Liver (tissue), 9 donors: ENCODE data around the gene TMEM270. TPM values are rescaled to one million over a fixed set of nuclear protein-coding genes. Genes with fewer than 3 reads are reported as not detected.
A peak's percentile ranks its signal among the peaks of the same experiment; 100 is the strongest.

Source experiments
- DNase-seq: peaks from one replicate; pipeline ENCODE4 v3.0.0-alpha.2; 2017; ENCODE audit warnings: low spot score
- H3K27ac ChIP-seq, 2 donors: one replicate each; pipeline ENCODE4 v1.7.0; 2013; ENCODE audit warnings: inconsistent platforms in 2 of 2, low read length in 2 of 2, control low read depth in 1 of 2, low read depth in 1 of 2, mild to moderate bottlenecking in 1 of 2
- H3K27me3 ChIP-seq, 4 donors: one replicate each; pipeline versions ENCODE4 v1.6.1 to v1.7.0; 2013; ENCODE audit warnings: low read length in 3 of 4, inconsistent platforms in 1 of 4, mild to moderate bottlenecking in 1 of 4, moderate library complexity in 1 of 4; ENCODE audit not compliant: control insufficient read depth in 4 of 4, insufficient read depth in 4 of 4
- H3K36me3 ChIP-seq, 4 donors: one replicate each; pipeline versions ENCODE4 v1.6.1 to v1.7.0; 2013; ENCODE audit warnings: low read length in 3 of 4, mild to moderate bottlenecking in 3 of 4, low read depth in 1 of 4, moderate library complexity in 1 of 4; ENCODE audit not compliant: control insufficient read depth in 4 of 4, insufficient read depth in 3 of 4
- H3K4me1 ChIP-seq, 4 donors: one replicate each; pipeline versions ENCODE4 v1.6.1 to v1.7.0; 2013; ENCODE audit warnings: low read length in 3 of 4, mild to moderate bottlenecking in 3 of 4, moderate library complexity in 1 of 4; ENCODE audit not compliant: control insufficient read depth in 4 of 4, insufficient read depth in 4 of 4
- H3K4me3 ChIP-seq, 3 donors: one replicate each; pipeline versions ENCODE4 v1.6.1 to v1.7.0; 2013; ENCODE audit warnings: low read length in 3 of 3, control low read depth in 1 of 3, low read depth in 1 of 3, mild to moderate bottlenecking in 1 of 3
- H3K9ac ChIP-seq, 2 donors: one replicate each; pipeline ENCODE4 v1.7.0; 2013; ENCODE audit warnings: low read length in 2 of 2, mild to moderate bottlenecking in 2 of 2, moderate library complexity in 2 of 2, control low read depth in 1 of 2, low read depth in 1 of 2
- H3K9me3 ChIP-seq, 4 donors: one replicate each; pipeline versions ENCODE4 v1.6.1 to v1.7.0; 2013; ENCODE audit warnings: low read length in 3 of 4; ENCODE audit not compliant: control insufficient read depth in 4 of 4
- ATF3 ChIP-seq: IDR thresholded peaks from 2 replicates; pipeline ENCODE4 v1.6.1; 2016; ENCODE audit warnings: antibody characterized with exemption
- EGR1 ChIP-seq, 2 donors: IDR thresholded peaks; 2 replicates each; pipeline ENCODE4 v1.6.1; 2016 to 2018; ENCODE audit warnings: antibody characterized with exemption in 2 of 2, low read depth in 2 of 2
- FOXA1 ChIP-seq: IDR thresholded peaks from 2 replicates; pipeline ENCODE4 v1.6.1; 2016; ENCODE audit warnings: antibody characterized with exemption
- FOXA2 ChIP-seq: IDR thresholded peaks from 2 replicates; pipeline ENCODE4 v1.6.1; 2016; ENCODE audit warnings: antibody characterized with exemption
- GABPA ChIP-seq, 2 donors: IDR thresholded peaks in 1 of 2; conservative IDR thresholded peaks in 1 of 2; 2 replicates each; pipeline ENCODE4 v1.6.1; 2016; ENCODE audit warnings: antibody characterized with exemption in 2 of 2, mild to moderate bottlenecking in 1 of 2, moderate library complexity in 1 of 2
- HNF4G ChIP-seq: IDR thresholded peaks from 2 replicates; pipeline ENCODE4 v1.6.1; 2016; ENCODE audit warnings: antibody characterized with exemption
- JUND ChIP-seq, 2 donors: IDR thresholded peaks; 2 replicates each; pipeline ENCODE4 v1.6.1; 2016; ENCODE audit warnings: antibody characterized with exemption in 2 of 2
- NR2F2 ChIP-seq: IDR thresholded peaks from 2 replicates; pipeline ENCODE4 v1.6.1; 2016; ENCODE audit warnings: antibody characterized with exemption
- RAD21 ChIP-seq, 2 donors: IDR thresholded peaks; 2 replicates each; pipeline ENCODE4 v1.6.1; 2016; ENCODE audit warnings: antibody characterized with exemption in 2 of 2, mild to moderate bottlenecking in 2 of 2
- REST ChIP-seq: IDR thresholded peaks from 2 replicates; pipeline ENCODE4 v1.6.1; 2016; ENCODE audit warnings: antibody characterized with exemption, mild to moderate bottlenecking
- RXRA ChIP-seq, 2 donors: IDR thresholded peaks; 2 replicates each; pipeline ENCODE4 v1.6.1; 2017 to 2018; ENCODE audit warnings: antibody characterized with exemption in 2 of 2, mild to moderate bottlenecking in 1 of 2
- SP1 ChIP-seq: IDR thresholded peaks from 2 replicates; pipeline ENCODE4 v1.6.1; 2018; ENCODE audit warnings: antibody characterized with exemption, mild to moderate bottlenecking
- YY1 ChIP-seq: IDR thresholded peaks from 2 replicates; pipeline ENCODE4 v1.6.1; 2016; ENCODE audit warnings: antibody characterized with exemption, mild to moderate bottlenecking
- WGBS: extraction: QIAGEN DNeasy Blood & Tissue Kit; methylation state at CpG from one replicate; pipeline ENCODE4 v1.1.7; 2013; 5-methylcytosine and 5-hydroxymethylcytosine counted together
- polyA plus RNA-seq, 2 donors: library from polyadenylated mRNA; stranded (reverse) in 1 of 2; unstranded in 1 of 2; fragments of 200-250 nt in 1 of 2; fragments of >200 nt in 1 of 2; fragmentation: Nextera tagmentation in 1 of 2; extraction: Ambion mirVana in 1 of 2; gene quantifications; one replicate each; pipeline versions ENCODE4 v1.2.1 to v1.2.3, GENCODE V29; 2013 to 2015
- total RNA-seq, 2 donors: library from RNA; depleted of rRNA; stranded (reverse); fragments of >200 nt; gene quantifications; one replicate each; pipeline ENCODE4 v1.2.3, GENCODE V29; 2014
- TF ChIP-seq, protein P1 (sequence below): fragments of 150-350 bp; IDR thresholded peaks from 2 replicates; pipeline ENCODE4 v1.5.1; 2017; ENCODE audit warnings: improper control_type of control experiment, low read depth, low read length; ENCODE audit not compliant: missing input control
- TF ChIP-seq, protein P2 (sequence below): IDR thresholded peaks from 2 replicates; pipeline ENCODE4 v1.6.1; 2016; ENCODE audit warnings: antibody characterized with exemption
- donor health status: healthy.
- donor health status: healthy.
- donor health status: healthy.
- donor health status: healthy.
- donor health status: healthy.

The TMEM270 gene
- total and polyA plus RNA-seq, 4 donors: 0.09 TPM; not detected in 3

- no peak overlapping the region for H3K9ac ChIP-seq
- 88% methylated on average over 7 of the region's 7 CpGs for WGBS
- peak; percentile 25 for DNase-seq
- H3K4me1 ChIP-seq: no peaks in the 10 kb centered on the region
- no peaks in the 10 kb centered on the region for H3K36me3 ChIP-seq
- no peaks in the 10 kb centered on the region for H3K27me3 ChIP-seq
- H3K9me3 ChIP-seq: no peaks in the 10 kb centered on the region
- TF ChIP-seq RAD21 (IDR thresholded peaks at IDR 0.05) (no peak), ATF3 (no peak), FOXA1 (no peak), FOXA2 (no peak), GABPA (IDR thresholded peaks at IDR 0.05 in 1 of 2, conservative IDR thresholded peaks at IDR 0.05 in 1 of 2) (no peak), YY1 (no peak), RXRA (IDR thresholded peaks at IDR 0.05) (no peak)
- no peak overlapping the region for H3K4me3 ChIP-seq
- no peak overlapping the region for H3K27ac ChIP-seq
Measured at GRCh38 chr7:73909996-73910395, 49.0 kb downstream of the TMEM270 start.

DNA sequence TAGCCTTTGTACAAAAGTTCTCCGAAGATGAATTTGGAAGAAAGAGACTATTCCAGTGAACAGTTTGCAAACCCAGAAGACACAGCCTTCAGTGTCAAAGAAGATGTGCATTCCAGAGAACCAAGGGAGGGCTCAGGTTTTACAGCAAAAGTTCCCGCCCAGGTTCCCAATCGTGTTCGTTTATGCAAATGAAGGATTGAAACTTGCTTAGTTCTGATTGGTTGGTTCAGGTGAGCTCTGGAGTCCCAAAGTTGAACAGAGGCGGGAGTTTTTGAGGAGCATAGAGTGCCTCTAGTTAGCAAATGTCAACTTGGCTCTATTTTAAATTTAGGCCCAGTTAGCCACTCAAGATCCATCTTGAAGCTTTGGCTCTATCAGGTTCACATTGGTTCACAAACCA, 51.3 kb downstream of the TMEM270 start:
- WGBS: 90% methylated on average over 5 of the region's 5 CpGs
- H3K27me3 ChIP-seq: no peaks in the 10 kb centered on the region
- DNase-seq: no peak
- no peak overlapping the region for H3K9ac ChIP-seq
- no peaks in the 10 kb centered on the region for H3K36me3 ChIP-seq
- no peaks in the 10 kb centered on the region for H3K4me1 ChIP-seq
- no peak for TF ChIP-seq ATF3
- TF ChIP-seq SP1: no peak
- no peak for TF ChIP-seq RXRA (IDR thresholded peaks at IDR 0.05)
- TF ChIP-seq HNF4G: no peak
- TF ChIP-seq, protein P1, sequence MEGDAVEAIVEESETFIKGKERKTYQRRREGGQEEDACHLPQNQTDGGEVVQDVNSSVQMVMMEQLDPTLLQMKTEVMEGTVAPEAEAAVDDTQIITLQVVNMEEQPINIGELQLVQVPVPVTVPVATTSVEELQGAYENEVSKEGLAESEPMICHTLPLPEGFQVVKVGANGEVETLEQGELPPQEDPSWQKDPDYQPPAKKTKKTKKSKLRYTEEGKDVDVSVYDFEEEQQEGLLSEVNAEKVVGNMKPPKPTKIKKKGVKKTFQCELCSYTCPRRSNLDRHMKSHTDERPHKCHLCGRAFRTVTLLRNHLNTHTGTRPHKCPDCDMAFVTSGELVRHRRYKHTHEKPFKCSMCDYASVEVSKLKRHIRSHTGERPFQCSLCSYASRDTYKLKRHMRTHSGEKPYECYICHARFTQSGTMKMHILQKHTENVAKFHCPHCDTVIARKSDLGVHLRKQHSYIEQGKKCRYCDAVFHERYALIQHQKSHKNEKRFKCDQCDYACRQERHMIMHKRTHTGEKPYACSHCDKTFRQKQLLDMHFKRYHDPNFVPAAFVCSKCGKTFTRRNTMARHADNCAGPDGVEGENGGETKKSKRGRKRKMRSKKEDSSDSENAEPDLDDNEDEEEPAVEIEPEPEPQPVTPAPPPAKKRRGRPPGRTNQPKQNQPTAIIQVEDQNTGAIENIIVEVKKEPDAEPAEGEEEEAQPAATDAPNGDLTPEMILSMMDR: no peak
- TF ChIP-seq REST: no peak
- TF ChIP-seq FOXA1: no peak
- TF ChIP-seq NR2F2: no peak
- no peak for TF ChIP-seq FOXA2
- no peak for TF ChIP-seq GABPA (IDR thresholded peaks at IDR 0.05 in 1 of 2, conservative IDR thresholded peaks at IDR 0.05 in 1 of 2)
- TF ChIP-seq, protein P2, sequence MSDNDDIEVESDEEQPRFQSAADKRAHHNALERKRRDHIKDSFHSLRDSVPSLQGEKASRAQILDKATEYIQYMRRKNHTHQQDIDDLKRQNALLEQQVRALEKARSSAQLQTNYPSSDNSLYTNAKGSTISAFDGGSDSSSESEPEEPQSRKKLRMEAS: no peak
- no peak for TF ChIP-seq JUND (IDR thresholded peaks at IDR 0.05)
- no peak for TF ChIP-seq EGR1 (IDR thresholded peaks at IDR 0.05; ENCODE audit: low read depth in 2 of 2)
- H3K4me3 ChIP-seq: no peak overlapping the region
- H3K27ac ChIP-seq: no peak overlapping the region
- no peaks in the 10 kb centered on the region for H3K9me3 ChIP-seq

Other genes starting within 250 kb of the TMEM270 start
- 100 to 1,000 TPM in 1 of 2 donors, 10 to 100 TPM in 1; 50.3 to 384 TPM for gene MLXIPL, start 236.6 kb upstream of the TMEM270 start, total RNA-seq
- 100 to 1,000 TPM; 148 to 316 TPM for gene MLXIPL, start 236.6 kb upstream of the TMEM270 start, polyA plus RNA-seq
- 1 to 10 TPM in 1 of 2 donors, under 1 TPM in 1; 0.98 to 3.3 TPM for gene VPS37D, start 193.3 kb upstream of the TMEM270 start, total RNA-seq
- gene VPS37D, start 193.3 kb upstream of the TMEM270 start, polyA plus RNA-seq: 1 to 10 TPM in 1 of 2 donors, under 1 TPM in 1; 0.38 to 1.6 TPM
- gene DNAJC30, start 177.7 kb upstream of the TMEM270 start, total RNA-seq: 1 to 10 TPM; 2.1 to 2.3 TPM
- gene DNAJC30, start 177.7 kb upstream of the TMEM270 start, polyA plus RNA-seq: 1 to 10 TPM; 7.4 to 8.7 TPM
- 10 to 100 TPM; 19.1 to 33.4 TPM for gene BUD23, start 177.6 kb upstream of the TMEM270 start, total RNA-seq
- gene BUD23, start 177.6 kb upstream of the TMEM270 start, polyA plus RNA-seq: 10 to 100 TPM; 42.2 to 52.6 TPM
- 1 to 10 TPM in 1 of 2 donors, under 1 TPM in 1; 0.79 to 1.9 TPM for gene STX1A, start 141.5 kb upstream of the TMEM270 start, total RNA-seq
- gene STX1A, start 141.5 kb upstream of the TMEM270 start, polyA plus RNA-seq: 1 to 10 TPM in 1 of 2 donors, under 1 TPM in 1; 0.49 to 1.4 TPM
- 1 to 10 TPM; 5.1 to 5.9 TPM for gene ABHD11, start 122.4 kb upstream of the TMEM270 start, total RNA-seq
- 1 to 10 TPM; 7.4 to 7.6 TPM for gene ABHD11, start 122.4 kb upstream of the TMEM270 start, polyA plus RNA-seq
- gene CLDN3, start 90.9 kb upstream of the TMEM270 start, total RNA-seq: 10 to 100 TPM in 1 of 2 donors, 1 to 10 TPM in 1; 3.6 to 21.1 TPM
- gene CLDN3, start 90.9 kb upstream of the TMEM270 start, polyA plus RNA-seq: 10 to 100 TPM; 24.7 to 43.0 TPM
- gene CLDN4, start 30.2 kb upstream of the TMEM270 start, total RNA-seq: 1 to 10 TPM in 1 of 2 donors, under 1 TPM in 1; 0.37 to 1.4 TPM
- 1 to 10 TPM; 1.2 to 2.0 TPM for gene CLDN4, start 30.2 kb upstream of the TMEM270 start, polyA plus RNA-seq
- gene METTL27, start 18.6 kb upstream of the TMEM270 start, total RNA-seq: 1 to 10 TPM; 1.0 to 1.6 TPM
- gene METTL27, start 18.6 kb upstream of the TMEM270 start, polyA plus RNA-seq: 1 to 10 TPM; 1.6 to 1.7 TPM
- 10 to 100 TPM in 1 of 2 donors, 1 to 10 TPM in 1; 8.7 to 16.3 TPM for gene ELN, start 167.0 kb downstream of the TMEM270 start, total RNA-seq
- gene ELN, start 167.0 kb downstream of the TMEM270 start, polyA plus RNA-seq: 10 to 100 TPM in 1 of 2 donors, 1 to 10 TPM in 1; 2.7 to 10.6 TPM
- gene LIMK1, start 222.6 kb downstream of the TMEM270 start, total RNA-seq: 1 to 10 TPM; 3.6 to 4.1 TPM
- 1 to 10 TPM in 1 of 2 donors, under 1 TPM in 1; 0.63 to 3.3 TPM for gene LIMK1, start 222.6 kb downstream of the TMEM270 start, polyA plus RNA-seq